GM19455 (cell line): ENCODE measurements around the gene RNF208.
"Not testable (repeated sequence)": the region's sequence is repeated elsewhere in the genome, so short reads cannot be mapped to it uniquely, and the experiment has no call there.

Experiments used
- ATAC-seq: cut with Tn5 transposase; IDR thresholded peaks from one replicate; pipeline ENCODE4 v1.9.1; 2021; ENCODE audit not compliant: unreplicated experiment

RNF208 gene

GRCh38 chr9:137240318-137240840, 18.3 kb upstream of the RNF208 start:
- peak; percentile 24 for ATAC-seq

- not testable (repeated sequence) for ATAC-seq
Measured at GRCh38 chr9:137239541-137240200, 17.6 kb upstream of the RNF208 start.

- no peak for ATAC-seq
Measured at GRCh38 chr9:137237759-137238726, 16.0 kb upstream of the RNF208 start.

- ATAC-seq, result no peak
Measured at GRCh38 chr9:137236936-137237421, 14.9 kb upstream of the RNF208 start.

DNA sequence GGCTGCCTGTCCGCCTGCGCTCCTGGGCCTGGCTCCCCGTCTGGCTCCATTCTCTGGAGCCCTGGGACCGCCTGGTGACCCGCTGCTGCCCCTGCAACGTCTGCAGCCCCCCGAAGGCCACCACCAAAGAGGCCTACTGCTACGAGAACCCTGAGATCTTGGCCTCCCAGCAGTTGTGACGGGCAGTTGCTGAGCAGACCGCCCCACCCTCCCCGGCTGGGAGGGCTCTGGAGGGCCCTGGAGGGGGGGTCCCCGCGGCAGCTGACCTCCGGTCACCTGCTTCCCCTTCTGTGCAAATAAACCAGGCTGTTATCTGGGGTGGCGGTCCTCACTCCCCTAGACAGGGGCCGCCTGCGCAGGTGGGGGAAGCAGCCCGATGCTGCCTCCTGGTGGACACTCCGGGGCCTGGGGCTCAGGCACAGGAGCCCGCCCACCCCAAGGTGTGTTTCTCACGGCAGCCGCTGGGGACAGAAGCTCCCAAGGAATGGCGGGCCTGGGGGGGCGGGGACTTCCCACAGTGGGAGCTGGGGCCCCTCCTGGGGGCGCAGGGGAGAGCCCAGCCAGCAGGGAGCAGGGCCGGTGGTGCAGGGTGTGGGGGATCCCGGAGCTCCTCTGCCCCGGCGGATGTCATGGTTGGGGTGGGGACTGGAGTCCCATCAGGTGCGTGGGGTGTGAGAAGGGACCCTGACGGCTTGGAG, 14.3 kb upstream of the RNF208 start:
- no peak for ATAC-seq

- ATAC-seq, result no peak
Measured at GRCh38 chr9:137235424-137236237, 13.6 kb upstream of the RNF208 start.

DNA sequence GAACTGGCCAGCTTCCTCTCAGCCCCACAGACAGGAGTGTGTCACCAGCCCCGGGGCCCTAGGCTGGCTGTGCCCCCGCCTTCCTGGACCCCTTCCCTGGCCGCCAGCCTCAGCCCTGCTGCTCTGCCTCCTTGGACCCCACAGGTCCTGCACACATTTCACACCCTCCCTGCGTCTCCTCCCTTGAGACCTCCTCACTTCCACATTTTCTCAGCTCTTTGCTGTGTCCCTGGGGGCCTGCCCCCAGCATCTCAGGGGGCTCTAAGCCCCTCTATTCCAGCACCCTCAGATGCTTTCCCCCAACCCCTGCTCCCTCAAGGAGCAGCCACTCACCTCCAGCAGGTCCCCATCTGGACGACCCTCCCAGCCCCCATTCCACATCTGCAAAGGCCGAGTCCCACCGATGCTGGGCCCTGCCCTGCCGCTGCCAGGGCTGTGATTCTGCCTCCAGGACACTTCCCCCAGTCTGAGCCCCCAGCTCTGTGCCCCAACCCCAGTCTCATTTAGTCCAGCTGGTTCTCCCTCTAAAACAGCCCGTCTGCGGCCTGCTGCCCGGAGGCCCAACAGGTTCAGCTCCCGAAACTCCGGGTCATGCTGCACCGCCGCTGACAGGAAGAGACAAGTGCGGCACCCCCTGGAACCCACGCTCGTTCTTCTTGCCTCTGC, 12.9 kb upstream of the RNF208 start:
- ATAC-seq, result no peak

DNA sequence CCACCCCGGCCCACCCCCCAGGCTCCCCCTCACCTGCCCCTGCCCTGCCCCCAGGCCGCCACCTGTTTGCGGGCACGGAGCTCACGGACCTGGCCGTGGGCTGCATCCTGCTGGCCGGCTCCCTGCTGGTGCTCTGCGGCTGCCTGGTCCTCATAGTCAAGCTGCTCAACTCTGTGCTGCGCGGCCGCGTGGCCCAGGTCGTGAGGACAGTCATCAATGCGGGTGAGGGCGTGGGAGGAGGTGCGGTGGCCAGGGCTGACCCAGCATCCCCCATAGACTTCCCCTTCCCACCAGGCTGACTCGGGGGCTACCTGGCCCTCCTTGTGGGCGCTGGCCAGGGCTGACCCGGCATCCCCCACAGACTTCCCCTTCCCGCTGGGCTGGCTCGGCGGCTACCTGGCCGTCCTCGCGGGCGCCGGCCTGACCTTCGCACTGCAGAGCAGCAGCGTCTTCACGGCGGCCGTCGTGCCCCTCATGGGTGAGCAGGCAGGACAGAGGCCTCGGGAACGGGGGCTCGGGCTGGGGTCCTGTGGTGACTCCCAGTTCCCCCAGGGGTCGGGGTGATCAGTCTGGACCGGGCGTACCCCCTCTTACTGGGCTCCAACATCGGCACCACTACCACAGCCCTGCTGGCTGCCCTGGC, 12.1 kb upstream of the RNF208 start:
- no peak for ATAC-seq

- ATAC-seq, result no peak
Measured at GRCh38 chr9:137233143-137233980, 11.3 kb upstream of the RNF208 start.

DNA sequence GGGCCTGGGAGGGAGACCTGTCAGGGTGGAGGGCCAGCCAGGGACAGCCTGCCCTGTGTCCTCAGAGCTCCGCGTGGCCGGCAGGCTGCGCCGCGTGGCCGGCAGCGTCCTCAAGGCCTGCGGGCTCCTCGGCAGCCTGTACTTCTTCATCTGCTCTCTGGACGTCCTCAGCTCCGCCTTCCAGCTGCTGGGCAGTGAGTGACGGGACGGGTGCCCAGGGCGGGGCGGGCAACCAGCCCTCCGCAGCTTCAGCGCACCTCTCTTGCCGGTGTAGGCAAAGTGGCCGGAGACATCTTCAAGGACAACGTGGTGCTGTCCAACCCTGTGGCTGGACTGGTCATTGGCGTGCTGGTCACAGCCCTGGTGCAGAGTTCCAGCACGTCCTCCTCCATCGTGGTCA, 10.5 kb upstream of the RNF208 start:
- ATAC-seq, result no peak

DNA sequence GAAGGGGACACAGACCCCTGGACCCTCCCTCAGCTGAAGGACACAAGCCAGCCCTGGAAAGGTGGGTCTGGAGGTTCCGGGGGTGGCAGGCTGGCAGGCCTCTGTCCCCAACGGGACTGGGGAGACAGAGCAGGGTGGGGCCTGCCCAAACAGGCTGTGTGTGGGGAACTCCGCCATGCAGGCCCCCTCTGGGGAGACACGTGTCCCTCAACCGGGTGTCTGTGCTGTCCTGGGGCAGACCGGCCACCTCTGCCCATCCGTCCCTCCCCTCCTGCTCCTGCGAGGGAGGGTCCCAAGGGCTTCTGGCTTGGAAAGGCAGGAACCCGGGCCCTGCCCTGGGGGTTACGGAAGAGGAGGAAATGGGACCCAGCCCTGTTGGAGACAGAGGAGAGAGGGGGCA, 10.1 kb upstream of the RNF208 start:
- no peak for ATAC-seq

- ATAC-seq, result no peak
Measured at GRCh38 chr9:137231372-137232039, 9.5 kb upstream of the RNF208 start.

GRCh38 chr9:137230705-137231371, 8.8 kb upstream of the RNF208 start, which contains the start of gene SLC34A3:
Gene SLC34A3, plus strand, starts transcription at chr9:137230901. Its CDS starts 802 bp downstream, at chr9:137231703.
- no peak for ATAC-seq

- no peak for ATAC-seq
Measured at GRCh38 chr9:137229903-137230704, 8.1 kb upstream of the RNF208 start.

DNA sequence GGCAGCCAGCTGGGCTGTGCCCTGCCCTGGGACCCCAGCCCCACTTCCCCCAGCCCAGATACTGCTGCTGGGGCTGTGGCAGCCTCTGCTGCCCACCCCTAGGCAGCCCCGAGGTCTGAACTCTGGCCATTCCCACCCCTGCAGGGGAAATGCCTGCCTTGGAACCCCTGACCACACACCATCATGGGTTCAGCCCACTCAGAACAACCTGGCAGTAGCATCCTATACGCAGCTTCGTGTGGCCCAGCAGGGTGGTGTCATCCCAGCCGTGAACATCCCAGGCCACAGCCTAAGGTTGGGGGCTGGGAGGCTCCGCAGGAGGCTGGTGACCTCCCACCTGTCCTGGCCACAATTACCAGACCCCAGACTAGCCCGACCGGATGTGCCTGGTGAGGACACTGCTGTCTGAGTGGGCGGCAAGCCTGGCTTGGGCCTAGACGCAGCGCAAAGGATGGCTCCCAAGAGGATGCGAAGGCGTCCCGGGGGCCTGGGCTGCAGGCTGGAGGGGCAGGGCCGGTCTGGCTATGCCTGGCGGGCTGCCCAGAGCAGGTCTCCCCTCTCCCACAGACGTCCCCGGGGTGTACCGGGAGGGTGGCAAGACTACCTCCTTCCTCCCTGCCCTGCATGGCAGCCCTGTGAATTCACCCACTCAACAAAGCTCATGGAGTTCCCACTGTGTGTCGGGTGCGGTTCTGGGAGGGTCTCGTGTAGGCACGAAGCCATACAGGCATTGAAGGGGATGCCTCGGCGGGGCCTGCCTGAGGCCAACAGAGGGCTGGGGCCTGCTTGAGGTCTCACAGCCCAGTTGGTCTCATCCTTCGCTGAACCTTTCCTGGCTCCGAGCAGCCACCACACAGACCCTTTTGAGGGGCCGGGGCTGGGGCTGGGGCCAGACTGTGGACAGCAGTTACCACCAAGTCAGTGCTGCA, 7.2 kb upstream of the RNF208 start:
- ATAC-seq, result no peak
